OCI-LY7 (cell line): Measurements from ENCODE around the gene DHRS7. TPM values are rescaled to one million over a fixed set of nuclear protein-coding genes. Genes with fewer than 3 reads are reported as not detected.

ENCODE experiments used
- BruUV-seq: library from RNA; stranded (reverse); fragments of 400-500 nt; replicated peaks from 2 replicates; lab custom pipeline; 2021; lab: Mats Ljungman, UMichigan
- CTCF ChIA-PET: fragments of 300-600 bp; sonication (Branson Sonifier 250); formaldehyde crosslinking; loops from one replicate; lab custom pipeline; 2022; ENCODE audit warnings: antibody characterized with exemption; ENCODE audit not compliant: unreplicated experiment; lab: Charles Lee
- POLR2A ChIA-PET: fragments of 300-600 bp; sonication (Branson Sonifier 250); formaldehyde crosslinking; loops from one replicate; lab custom pipeline; 2022; ENCODE audit warnings: antibody characterized with exemption; lab: Charles Lee
- DNase-seq: peaks from one replicate; pipeline ENCODE4 v3.0.0-alpha.2; 2015; ENCODE audit warnings: low spot score
- H2AFZ ChIP-seq: fragments of 200-600 bp; sonication (generic), shearing (Covaris generic); 2 replicates; pipeline ENCODE4 v1.6.1; 2014; ENCODE audit warnings: mild to moderate bottlenecking, antibody characterized with exemption, low read length, moderate library complexity
- H3K27ac ChIP-seq: fragments of 200-600 bp; sonication (generic); 2 replicates; pipeline ENCODE4 v1.5.1; 2014; ENCODE audit warnings: mixed run types, low read depth, mild to moderate bottlenecking, moderate library complexity, low read length, inconsistent platforms; ENCODE audit not compliant: poor library complexity, severe bottlenecking
- H3K36me3 ChIP-seq: fragments of 200-600 bp; sonication (generic); 2 replicates; pipeline ENCODE4 v1.6.1; 2014; ENCODE audit warnings: mild to moderate bottlenecking, antibody characterized with exemption, low read length, moderate library complexity, mixed read lengths; ENCODE audit not compliant: insufficient read depth
- H3K4me1 ChIP-seq: fragments of 200-600 bp; sonication (generic); 2 replicates; pipeline ENCODE4 v1.5.1; 2014; ENCODE audit warnings: mild to moderate bottlenecking, low read length; ENCODE audit not compliant: insufficient read depth, poor library complexity, severe bottlenecking
- H3K4me2 ChIP-seq: fragments of 200-600 bp; sonication (generic); 2 replicates; pipeline ENCODE4 v1.6.1; 2014; ENCODE audit warnings: mild to moderate bottlenecking, low read length
- H3K4me3 ChIP-seq: fragments of 200-600 bp; sonication (generic); 2 replicates; pipeline ENCODE4 v1.5.1; 2014; ENCODE audit warnings: mild to moderate bottlenecking, low read depth, low read length; ENCODE audit not compliant: poor library complexity, severe bottlenecking
- H3K79me2 ChIP-seq: fragments of 200-600 bp; sonication (generic); 2 replicates; pipeline ENCODE4 v1.6.1; 2016; ENCODE audit warnings: low read depth, mild to moderate bottlenecking, low read length, moderate library complexity, mixed read lengths; ENCODE audit not compliant: insufficient read depth
- H3K9me2 ChIP-seq: fragments of 200-600 bp; sonication (generic); 2 replicates; pipeline ENCODE4 v1.6.1; 2016; ENCODE audit warnings: mild to moderate bottlenecking, low read length, mixed read lengths; ENCODE audit not compliant: insufficient read depth
- H3K9me3 ChIP-seq: fragments of 200-600 bp; sonication (generic); 2 replicates; pipeline ENCODE4 v1.6.1; 2014; ENCODE audit warnings: mild to moderate bottlenecking, mixed run types, low read length, mixed read lengths
- H4K20me1 ChIP-seq: fragments of 200-600 bp; sonication (generic); 2 replicates; pipeline ENCODE4 v1.6.1; 2014; ENCODE audit warnings: mild to moderate bottlenecking, antibody characterized with exemption, low read length, moderate library complexity, mixed read lengths; ENCODE audit not compliant: insufficient read depth
- CTCF ChIP-seq: fragments of 200-600 bp; sonication (generic); conservative IDR thresholded peaks from 2 replicates; pipeline ENCODE4 v1.5.1; 2014; ENCODE audit warnings: mild to moderate bottlenecking, antibody characterized with exemption, low read length, moderate library complexity, mixed read lengths
- EZH2phosphoT487 ChIP-seq: fragments of 200-600 bp; sonication (generic); IDR thresholded peaks from 2 replicates; pipeline ENCODE4 v1.6.1; 2018; ENCODE audit warnings: low read depth, borderline replicate concordance, mild to moderate bottlenecking, mixed run types, antibody characterized with exemption, low read length, moderate library complexity, mixed read lengths
- intact Hi-C: fragments of 100-400 bp; cut with micrococcal nuclease; formaldehyde crosslinking; loops from one replicate; pipeline ENCODE4 v1.10.0; 2022; ENCODE audit not compliant: unreplicated experiment
- total RNA-seq, 2 experiments: library from RNA; depleted of rRNA in 1 of 2; stranded (reverse); fragments of >200 nt in 1 of 2; shearing (Covaris generic) in 1 of 2; gene quantifications; 2 replicates each; pipeline ENCODE4 v1.2.3, GENCODE V29; 2014 to 2022

DHRS7 gene
- total RNA-seq, 2 experiments from 2014 or later = 31.1 to 32.7 TPM

GRCh38 chr14:60171690-60172089 is 6.5 kb upstream of the DHRS7 start:
- intact Hi-C loops = no loop called here
- CTCF ChIA-PET = no interaction called here
- POLR2A ChIA-PET = interaction anchor here (0.7 to 1.8 kb wide), 6 partner anchors 10 to 209 kb away, joined by 3 to 10 read pairs (median 3); no protein-coding TSS in a partner anchor
- BruUV-seq = no TSS peak
- no peak overlapping the region for H2AFZ ChIP-seq
- H3K9me2 ChIP-seq = no peaks in the 10 kb centered on the region
- no peaks in the 10 kb centered on the region for H3K36me3 ChIP-seq
- no peaks in the 10 kb centered on the region for H3K9me3 ChIP-seq
- TF ChIP-seq EZH2phosphoT487 (no peak), CTCF (no peak)
- no peaks in the 10 kb centered on the region for H3K79me2 ChIP-seq
- H3K4me3 ChIP-seq = no peak overlapping the region
- H3K4me1 ChIP-seq = no peaks in the 10 kb centered on the region
- H3K27ac ChIP-seq = no peak overlapping the region
- H3K4me2 ChIP-seq = no peak overlapping the region
- H4K20me1 ChIP-seq = no peaks in the 10 kb centered on the region
- no peak for DNase-seq

DNA sequence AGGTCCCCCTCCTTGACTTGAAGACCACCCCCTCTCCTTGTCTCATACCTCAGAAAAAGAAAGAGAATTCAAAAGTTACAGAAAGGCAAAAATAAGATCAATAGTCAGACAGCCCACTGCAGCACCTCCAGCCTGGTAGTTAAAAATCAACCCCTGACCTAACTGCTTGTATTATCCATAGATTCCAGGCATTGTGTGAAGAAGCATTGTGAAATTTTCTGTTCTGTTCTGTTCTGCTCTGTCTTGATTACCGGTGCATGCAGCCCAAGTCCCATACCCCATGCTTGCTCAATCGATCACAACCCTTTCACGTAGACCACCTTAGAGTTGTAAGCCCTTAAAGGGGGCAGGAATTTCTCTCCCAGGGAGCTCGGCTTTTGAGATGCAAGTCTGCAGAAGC is 5.8 kb upstream of the DHRS7 start:
- intact Hi-C loops = no loop called here
- Histone ChIP-seq H3K36me3 (no peaks in the 10 kb centered on the region), H3K4me2 (no peak overlapping the region), H4K20me1 (no peaks in the 10 kb centered on the region), H3K27ac (no peak overlapping the region), H3K4me1 (peaks cover 7% of the 10 kb centered on the region), H3K4me3 (no peak overlapping the region), H3K9me3 (no peaks in the 10 kb centered on the region), H3K9me2 (no peaks in the 10 kb centered on the region), H2AFZ (no peak overlapping the region), H3K79me2 (no peaks in the 10 kb centered on the region)
- no peak for TF ChIP-seq CTCF
- TF ChIP-seq EZH2phosphoT487 = no peak
- ChIA-PET POLR2A (interaction anchor here (0.6 to 1.8 kb wide), 4 partner anchors 10 to 115 kb away, joined by 3 to 8 read pairs (median 5); no protein-coding TSS in a partner anchor), CTCF (no interaction called here)
- DNase-seq = no peak
- BruUV-seq = no TSS peak

DNA sequence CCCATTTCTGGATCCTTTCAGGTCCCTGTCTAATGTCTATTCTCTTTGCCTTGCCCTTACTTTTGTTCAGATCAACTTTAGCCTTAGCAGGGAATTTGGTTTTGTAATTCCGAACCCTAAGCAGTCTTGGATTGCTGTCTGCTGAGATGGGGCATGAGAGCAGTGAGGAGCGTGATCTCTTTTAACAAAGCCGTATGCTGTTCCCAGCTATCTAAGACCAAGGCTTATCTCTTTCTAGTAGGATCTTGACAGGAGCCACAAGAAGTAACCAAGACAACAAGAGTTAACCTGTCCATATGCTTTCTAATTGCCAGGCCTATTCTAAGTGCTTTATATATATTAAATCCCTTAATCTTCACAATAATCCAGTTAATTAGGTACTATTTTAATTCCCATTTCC is 4.5 kb upstream of the DHRS7 start:
- H3K4me1 ChIP-seq = peaks cover 13% of the 10 kb centered on the region
- no peak overlapping the region for H3K4me2 ChIP-seq
- intact Hi-C loops = loop anchor here (5.0 kb wide), 1 partner anchor 227 kb away; no protein-coding TSS in a partner anchor
- H3K4me3 ChIP-seq = no peak overlapping the region
- no peaks in the 10 kb centered on the region for H3K9me3 ChIP-seq
- BruUV-seq = no TSS peak
- H3K9me2 ChIP-seq = no peaks in the 10 kb centered on the region
- TF ChIP-seq CTCF (no peak), EZH2phosphoT487 (no peak)
- H3K79me2 ChIP-seq = no peaks in the 10 kb centered on the region
- no peak overlapping the region for H2AFZ ChIP-seq
- H3K36me3 ChIP-seq = no peaks in the 10 kb centered on the region
- no peak overlapping the region for H3K27ac ChIP-seq
- H4K20me1 ChIP-seq = no peaks in the 10 kb centered on the region
- ChIA-PET CTCF (no interaction called here), POLR2A (interaction anchor here (0.8 to 1.2 kb wide), 3 partner anchors 10 to 13 kb away, joined by 3 to 4 read pairs (median 3); no protein-coding TSS in a partner anchor)
- DNase-seq = no peak
